Right kidney (tissue), 1 donor: ENCODE data around the gene FAM163B.

ENCODE experiments used
- DNase-seq: peaks from one replicate; pipeline ENCODE4 v3.0.0-alpha.2; 2016

Gene FAM163B

GRCh38 chr9:133597316-133597957 is 11.8 kb downstream of the FAM163B start:
- DNase-seq, result no peak

- no peak for DNase-seq
Measured at GRCh38 chr9:133595910-133596309, 13.3 kb downstream of the FAM163B start.

GRCh38 chr9:133594310-133594709 is 14.9 kb downstream of the FAM163B start:
- DNase-seq, result no peak

- DNase-seq, result no peak
Measured at GRCh38 chr9:133593587-133594253, 15.5 kb downstream of the FAM163B start.

- no peak for DNase-seq
Measured at GRCh38 chr9:133592731-133593409, 16.3 kb downstream of the FAM163B start.

- DNase-seq, result no peak
Measured at GRCh38 chr9:133591985-133592384, 17.2 kb downstream of the FAM163B start.

- no peak for DNase-seq
Measured at GRCh38 chr9:133591116-133591910, 17.9 kb downstream of the FAM163B start.

- DNase-seq, result no peak
Measured at GRCh38 chr9:133590231-133590855, 18.8 kb downstream of the FAM163B start.

GRCh38 chr9:133589454-133590227 is 19.5 kb downstream of the FAM163B start:
- DNase-seq, result no peak

GRCh38 chr9:133587466-133587865 is 21.7 kb downstream of the FAM163B start:
- DNase-seq, result no peak

- no peak for DNase-seq
Measured at GRCh38 chr9:133587051-133587450, 22.1 kb downstream of the FAM163B start.

GRCh38 chr9:133585481-133586351 is 23.5 kb downstream of the FAM163B start:
- no peak for DNase-seq

- DNase-seq, result no peak
Measured at GRCh38 chr9:133584559-133585476, 24.4 kb downstream of the FAM163B start.

- DNase-seq, result no peak
Measured at GRCh38 chr9:133584167-133584558, 25.0 kb downstream of the FAM163B start.

GRCh38 chr9:133583586-133583985 is 25.6 kb downstream of the FAM163B start:
- no peak for DNase-seq

GRCh38 chr9:133583111-133583510 is 26.1 kb downstream of the FAM163B start:
- DNase-seq, result no peak

GRCh38 chr9:133582501-133583045 is 26.6 kb downstream of the FAM163B start:
- DNase-seq, result no peak

- no peak for DNase-seq
Measured at GRCh38 chr9:133581513-133582343, 27.5 kb downstream of the FAM163B start.
